Kidney glomerular epithelial cell (primary cell): ENCODE measurements around the gene TCL1B.
"Not testable (repeated sequence)": the region's sequence is repeated elsewhere in the genome, so short reads cannot be mapped to it uniquely, and the experiment has no call there.

Source experiments
- DNase-seq: peaks from one replicate; lab custom pipeline; 2025; lab: John Stamatoyannopoulos, UW

Gene TCL1B, protein sequence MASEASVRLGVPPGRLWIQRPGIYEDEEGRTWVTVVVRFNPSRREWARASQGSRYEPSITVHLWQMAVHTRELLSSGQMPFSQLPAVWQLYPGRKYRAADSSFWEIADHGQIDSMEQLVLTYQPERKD

DNA sequence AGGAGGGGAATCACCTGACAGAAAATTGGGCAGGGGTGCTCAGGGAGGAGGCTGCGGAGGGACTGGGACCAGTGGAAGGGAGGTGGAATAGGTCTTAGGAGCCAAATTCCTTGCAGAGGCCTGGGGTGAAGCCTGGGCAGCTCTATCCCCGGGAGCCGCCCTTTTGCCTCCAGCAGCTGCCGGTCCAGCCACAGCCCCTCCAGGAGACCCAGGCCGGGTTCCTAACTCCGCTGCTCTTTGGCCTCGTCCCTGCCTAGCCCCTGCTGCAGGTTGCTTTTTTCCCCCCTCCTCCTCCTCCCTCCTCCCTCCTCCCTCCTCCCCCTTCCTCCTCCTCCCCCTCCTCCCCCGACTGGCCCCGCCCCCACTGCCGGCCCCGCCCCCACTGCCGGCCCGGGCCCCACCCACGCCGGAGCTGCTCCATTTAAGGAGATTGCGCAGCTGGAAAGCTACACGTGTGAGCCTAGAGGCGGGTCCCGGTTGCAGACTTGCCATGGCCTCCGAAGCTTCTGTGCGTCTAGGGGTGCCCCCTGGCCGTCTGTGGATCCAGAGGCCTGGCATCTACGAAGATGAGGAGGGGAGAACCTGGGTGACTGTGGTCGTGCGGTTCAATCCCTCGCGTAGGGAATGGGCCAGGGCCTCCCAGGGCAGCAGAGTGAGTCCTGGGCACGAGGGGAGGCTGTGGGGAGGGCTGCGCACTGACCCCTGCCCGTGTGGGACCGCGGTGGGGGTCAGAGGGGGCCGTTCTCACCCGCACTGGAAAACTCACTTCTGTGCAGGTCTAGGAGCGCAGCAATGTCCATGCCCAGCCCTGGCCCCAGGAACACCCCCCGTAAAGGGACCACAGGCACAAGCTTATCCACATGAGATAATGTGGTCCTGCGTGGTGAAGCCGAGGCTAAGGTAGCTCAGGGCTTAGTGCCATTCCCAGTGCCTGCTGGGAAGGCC is at the start of gene TCL1B:
Gene TCL1B, plus strand, starts transcription at position 449 of the 945 bp plus-strand sequence. Its CDS starts 42 bp downstream, at position 491.
- DNase-seq = no peak

DNA sequence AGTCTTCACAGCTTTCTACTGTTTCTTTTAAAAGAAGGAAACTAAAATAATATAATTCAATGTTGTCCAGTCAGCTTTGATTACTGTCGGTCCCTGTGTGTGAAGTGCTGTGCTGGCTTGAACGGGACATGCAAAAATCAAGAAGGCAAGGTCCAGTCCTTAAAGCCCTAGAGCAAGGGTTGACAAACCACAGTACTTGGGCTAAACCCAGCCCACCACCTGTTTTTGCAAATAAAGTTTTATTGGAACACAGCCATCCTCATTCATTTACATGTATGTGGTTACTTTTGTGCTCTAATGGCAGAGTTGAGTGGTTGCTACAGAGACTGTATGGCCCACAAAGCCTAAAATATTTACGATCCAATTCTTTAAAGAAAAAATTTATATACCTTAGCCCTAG is 41.2 kb upstream of the TCL1B start:
- no peak for DNase-seq

DNA sequence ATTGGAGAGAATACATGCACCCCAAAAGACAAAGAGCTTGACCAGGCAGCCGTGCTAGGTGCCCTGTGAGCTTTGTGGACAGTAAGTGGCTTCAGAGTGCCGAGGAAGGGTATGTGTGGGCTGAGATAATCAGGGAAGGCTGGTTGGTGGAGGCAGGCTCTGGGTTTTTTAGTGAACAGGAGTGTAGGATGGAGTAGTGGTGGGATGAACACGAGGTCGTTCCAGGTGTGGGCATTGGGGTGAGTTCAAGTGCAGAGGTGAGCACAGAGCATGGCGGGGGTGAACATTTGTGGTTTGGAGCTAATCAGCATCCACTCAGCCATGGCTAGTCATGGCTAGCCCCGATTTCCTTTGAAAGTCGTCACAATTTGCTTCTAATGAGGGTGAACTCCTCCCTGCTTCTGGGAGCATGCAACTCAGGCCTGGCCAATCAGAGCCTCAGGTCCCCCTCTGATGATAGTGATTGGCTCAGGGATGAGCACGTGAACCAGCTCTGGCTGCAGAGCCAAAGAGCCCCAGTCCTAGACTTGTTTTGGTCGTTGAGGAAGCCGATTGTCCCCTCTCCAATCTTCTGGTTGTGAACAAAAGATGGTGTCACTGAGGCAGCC is 40.7 kb upstream of the TCL1B start:
- DNase-seq = no peak

DNA sequence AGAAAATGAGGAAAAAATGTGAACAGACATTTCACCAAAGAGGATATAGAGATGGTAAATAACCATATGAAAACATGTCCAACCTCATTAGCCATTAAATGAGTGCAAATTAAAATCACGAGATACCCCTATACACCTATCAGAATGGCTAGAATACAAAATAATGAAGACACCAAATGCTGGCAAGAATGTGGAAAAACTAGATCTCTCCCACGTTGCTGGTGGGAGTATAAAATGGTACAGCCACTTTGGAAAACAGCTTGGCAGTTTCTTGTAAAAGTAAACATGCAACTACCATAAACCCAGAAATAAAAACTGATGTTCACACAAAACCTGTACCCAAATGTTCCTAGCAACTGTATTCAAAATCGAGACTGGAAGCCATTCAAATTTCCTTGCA is 38.3 kb upstream of the TCL1B start:
- DNase-seq = no peak

DNA sequence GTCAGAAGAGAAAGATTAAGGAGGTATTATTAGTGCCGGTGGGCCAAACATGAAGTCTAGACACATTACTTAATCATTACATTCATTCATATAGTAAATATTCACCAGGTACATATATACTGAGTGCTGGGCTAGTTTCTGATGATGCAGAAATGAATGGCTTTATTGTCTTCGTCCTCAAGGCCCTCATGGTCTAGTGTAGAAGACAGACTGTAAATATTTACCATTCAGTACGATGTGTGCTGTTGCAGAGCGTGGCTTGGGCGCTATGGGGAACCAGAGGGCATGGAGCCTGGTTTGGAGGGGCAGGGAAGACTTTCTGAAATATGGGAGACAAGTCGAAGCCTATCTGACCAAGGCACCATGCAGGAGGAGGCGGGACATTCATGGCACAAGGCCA is 37.0 kb upstream of the TCL1B start:
- no peak for DNase-seq

DNA sequence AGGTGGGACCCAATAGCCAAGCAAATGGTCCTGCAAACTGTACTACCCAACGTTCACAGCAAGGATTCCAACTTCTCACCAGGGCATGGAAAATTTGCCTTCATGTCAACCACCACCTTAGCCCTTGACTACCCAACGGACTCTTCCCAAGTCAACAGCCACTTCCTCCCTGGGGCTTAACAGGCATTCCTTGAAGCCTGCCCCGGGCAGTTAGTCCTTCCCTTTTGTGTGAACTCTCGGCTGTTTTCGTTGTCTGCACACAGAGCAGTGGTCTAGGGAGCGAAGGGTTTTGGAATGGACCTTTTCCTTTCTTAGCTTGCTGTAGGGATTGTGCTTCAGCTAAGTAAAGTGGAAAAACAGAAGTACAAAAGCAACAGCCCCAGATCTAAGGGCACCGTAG is 35.2 kb upstream of the TCL1B start:
- no peak for DNase-seq

DNA sequence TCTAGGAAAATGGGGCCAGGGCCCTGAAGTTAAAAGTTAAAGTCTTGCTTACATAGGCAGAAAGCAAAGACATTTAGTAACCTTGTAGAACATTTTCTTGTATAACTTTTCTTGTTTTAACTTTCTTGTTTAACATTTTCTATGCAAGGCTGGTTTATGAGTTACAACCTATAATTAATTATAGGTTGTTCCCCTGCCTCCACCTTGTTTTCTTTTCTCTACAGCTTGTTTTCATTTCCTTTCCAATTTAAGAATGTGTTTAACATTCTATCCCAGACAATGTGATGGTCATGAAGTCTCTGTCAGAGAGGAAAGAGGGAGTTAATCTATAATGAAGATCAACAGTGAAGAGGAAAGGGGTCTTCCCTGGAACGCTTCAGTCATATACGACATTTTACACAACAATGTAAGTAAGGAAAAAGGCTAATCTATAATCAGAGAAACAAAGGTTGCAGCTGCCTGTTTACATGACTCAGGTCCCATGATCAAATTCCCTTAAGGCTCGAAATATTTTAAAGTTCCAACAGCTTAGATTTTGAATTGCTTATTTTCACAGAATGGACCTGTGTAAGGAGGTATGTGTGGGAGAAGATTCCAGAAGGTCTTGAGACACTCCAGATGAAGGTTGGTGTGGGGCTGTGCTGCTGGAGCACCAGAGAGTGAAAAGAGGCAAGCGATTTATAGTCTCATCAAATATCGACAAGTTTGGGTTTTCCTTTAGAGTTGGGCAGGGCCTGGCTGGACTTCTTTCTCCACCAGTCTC is 34.2 kb upstream of the TCL1B start:
- peak; percentile 38 for DNase-seq

DNA sequence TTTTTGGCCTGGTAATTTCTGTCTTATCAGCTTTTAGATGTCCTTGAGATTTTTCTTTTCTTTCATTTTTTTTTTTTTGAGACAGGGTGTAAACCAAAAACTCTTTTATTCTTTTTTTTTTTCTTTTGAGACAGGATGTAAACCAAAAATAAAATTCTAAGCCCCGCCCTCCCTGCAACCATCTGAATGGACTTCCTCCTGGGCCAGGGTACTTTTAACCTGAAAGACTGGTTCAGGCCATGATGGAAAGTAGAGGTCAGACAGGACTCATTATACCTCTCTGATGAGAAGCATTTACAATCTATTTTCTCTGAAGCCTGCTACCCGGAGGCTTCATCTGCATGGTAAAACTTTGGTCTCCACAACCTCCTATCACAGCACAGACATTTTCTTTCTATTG is 33.5 kb upstream of the TCL1B start:
- DNase-seq = no peak

DNA sequence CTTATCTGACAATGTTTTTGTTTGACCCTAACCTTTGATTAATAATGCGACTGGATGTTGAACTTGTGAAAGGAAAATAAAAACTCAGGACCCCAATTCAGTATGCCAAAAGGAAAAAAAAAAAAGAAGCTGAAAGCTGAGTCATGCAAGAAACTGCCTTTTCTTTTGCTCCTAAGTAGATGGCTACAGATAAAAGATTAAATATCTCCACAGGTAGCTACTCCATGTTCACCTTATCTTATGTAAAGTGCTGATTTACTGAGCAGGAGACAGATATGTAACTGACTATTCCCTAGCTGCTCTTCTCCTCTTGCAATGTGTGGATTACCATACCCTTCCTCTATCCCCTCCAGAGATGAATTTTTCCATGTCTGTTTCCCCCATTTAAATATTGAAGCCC is 30.8 kb upstream of the TCL1B start:
- DNase-seq = no peak

DNA sequence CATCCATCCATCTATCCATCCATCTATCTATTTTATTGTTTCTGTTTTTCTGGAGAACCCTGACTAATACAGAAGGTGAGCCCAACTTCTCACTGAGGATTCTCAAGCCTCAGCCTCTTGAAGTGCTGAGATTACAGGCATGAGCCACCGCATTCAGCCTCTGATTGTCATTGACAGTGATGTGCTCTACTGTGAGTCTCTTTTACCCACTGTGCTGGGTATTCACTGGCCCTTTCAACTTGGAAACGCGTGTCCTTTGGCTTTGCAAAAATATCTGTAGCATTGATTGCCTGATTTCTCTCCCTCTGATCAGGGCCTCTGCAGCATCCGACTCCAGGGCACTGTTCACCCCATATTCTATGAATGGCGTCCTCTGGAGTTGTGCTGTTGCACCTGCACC is 29.6 kb upstream of the TCL1B start:
- no peak for DNase-seq

DNA sequence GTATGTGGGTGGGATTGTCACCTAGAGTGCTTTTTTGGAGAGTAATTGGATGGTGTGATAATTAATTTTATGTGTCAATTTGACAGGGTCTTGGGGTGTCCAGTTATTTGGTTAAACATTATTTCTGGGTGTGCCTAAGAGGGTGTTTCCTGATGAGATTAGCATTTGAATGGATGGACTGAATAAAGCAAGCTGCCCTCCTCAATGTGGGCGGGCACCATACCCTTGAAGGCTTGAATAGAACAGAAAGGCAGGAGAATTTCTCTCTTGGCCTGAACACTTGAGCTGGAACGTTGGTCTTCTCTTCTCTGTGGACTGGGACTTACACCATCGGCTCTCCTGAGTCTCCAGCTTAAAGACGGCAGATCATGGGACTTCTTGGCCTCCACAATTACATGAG is 28.8 kb upstream of the TCL1B start:
- no peak for DNase-seq

DNA sequence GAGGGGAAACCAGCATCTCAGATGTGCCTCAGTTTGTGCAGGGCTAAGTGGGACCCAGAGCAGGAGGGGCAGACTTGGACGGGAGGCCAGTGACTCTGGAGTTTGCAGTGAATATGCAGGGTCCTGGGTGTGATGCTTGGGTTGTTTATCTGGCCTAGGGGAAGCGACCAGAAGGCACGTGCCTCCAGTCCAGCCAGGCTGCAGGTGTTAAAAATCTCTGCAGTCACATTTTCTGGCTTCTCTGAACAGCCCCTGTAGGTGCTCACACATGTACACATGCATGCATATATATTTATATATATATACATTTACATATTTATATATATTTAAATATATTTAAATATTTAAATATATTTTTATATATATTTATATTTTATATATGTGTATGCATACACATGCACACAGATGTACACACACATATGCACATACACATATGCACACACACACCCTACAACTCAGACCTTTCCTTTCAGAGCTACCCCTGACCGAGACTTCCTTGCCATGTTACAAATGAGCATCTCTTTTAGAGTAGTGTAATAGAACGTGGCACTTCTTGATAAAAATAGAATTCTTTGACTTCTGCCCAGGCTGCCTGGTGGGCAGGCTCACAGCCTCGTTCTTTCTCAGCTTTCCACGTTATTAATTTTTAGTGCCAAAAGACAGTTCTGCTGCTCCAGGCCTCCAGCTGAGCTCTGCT is 26.8 kb upstream of the TCL1B start:
- no peak for DNase-seq

DNA sequence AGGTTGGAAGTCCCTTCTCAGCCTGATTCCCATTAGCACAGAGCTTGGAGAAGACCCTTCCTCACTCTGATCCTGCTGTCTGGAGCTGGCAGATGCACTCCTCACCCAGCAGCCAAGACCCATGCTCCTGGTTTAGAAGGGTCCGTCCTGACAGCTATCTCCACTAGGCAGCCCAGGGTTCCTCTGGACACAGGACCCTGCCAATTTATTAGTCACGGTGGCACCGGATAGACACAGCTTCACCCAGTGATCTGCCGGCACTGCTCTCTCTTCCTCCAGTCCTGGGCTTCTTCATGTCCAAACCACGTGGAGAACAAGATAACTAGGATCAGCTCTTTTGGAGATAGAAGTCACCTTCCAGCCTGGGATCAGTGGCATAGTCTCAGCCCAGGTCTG is 26.2 kb upstream of the TCL1B start:
- no peak for DNase-seq

DNA sequence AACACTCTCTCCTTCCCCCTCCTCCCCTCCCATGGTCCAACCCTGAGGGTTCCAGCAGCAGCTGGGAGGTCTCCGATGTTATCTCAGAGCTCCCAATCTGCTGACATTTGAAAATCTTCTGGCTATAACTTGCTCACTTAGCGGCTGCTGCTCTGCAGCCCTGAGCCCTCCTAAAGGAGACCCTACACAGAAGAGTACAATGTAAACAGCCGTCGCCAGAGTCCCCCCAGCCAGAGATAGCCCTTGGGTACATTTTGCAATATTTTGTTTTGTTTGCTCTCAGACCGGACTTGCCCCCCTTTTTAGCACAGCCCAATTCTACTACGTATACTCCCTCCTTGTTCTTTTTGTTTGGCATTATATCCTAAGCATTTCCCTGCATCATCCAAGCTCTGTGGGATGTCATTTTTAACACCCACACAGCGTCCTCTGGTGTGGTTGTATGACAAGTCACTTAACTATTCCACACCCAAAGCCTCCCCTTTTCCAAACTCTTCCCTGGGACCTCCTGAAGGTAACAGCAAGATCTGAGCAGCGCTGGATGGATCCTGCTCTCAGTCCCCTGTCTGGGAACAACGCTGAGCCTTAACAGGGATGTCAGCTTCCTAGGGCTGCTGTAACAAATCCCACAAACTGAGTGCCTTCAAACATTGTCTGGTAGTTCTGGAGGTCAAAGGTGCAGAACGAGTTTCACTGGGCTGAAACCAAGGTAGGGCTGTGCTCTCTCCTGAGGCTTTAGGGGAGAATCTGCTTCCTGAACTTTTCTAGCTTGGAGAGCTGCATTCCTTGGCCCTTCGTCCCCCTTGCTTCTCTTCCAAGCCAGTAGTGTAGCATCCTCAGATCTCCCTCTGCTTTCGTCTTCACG is 25.3 kb upstream of the TCL1B start:
- DNase-seq = no peak

DNA sequence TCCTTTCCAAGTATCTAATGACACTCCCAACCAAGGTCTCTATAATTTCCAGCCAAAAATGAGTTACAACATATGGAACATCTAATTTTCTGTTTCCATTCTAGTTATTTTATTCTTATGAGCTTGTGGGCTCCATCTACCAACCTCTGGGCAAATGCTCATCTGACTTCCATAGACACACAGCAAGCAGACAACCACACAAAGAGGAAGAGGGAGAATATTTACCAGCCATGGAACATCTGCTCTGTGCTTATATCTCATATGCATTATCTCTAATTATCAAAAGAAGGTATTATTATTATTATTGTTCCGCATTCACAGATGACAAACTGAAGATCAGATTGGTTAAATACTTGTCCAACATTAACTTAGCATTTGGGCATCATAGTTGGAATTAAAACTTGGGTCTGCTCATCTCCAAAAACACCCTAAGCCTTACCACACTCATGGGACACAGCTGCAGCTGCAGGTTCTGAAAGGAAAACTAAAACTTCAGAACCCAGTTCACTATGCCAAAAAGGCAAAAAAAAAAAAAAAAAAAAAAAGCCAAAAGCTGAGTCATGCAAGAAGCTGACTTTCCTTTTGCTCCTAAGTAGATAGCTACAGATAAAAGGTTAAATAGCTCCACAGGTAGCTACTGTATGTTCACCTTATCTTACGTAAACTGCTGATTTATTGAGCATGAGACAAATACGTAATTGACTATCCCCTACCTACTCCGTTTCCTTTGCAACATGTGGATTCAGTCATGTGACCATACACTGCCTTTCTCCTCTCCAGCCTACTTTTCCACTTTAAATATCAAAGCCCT is 23.6 kb upstream of the TCL1B start:
- DNase-seq = no peak

DNA sequence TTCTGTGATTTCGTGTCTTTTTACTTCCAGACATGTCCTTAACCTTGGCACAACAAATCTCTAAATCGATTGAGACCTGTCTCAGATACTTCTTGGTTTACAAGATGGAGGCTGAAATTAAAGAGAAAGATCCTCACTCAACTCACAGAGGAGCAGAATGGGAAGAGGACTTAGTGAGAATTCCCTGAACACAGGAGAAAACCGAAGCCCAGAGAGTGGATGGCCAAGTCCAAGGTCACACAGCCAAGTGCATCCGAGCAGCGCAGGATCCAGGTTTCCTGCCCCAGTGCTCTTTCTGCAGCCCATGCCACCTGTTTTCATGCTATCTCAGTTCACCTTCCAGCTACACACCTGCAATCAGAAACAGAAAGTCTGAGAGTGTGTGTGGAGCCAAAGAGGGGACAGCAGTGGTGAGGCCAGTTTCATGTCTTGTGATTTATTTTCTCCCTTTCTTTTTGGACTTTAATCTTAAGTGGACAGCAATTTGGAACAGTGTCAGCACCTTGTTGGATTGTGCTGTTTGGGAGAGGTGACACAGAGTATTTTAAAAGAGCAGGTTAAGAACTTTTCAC is 22.9 kb upstream of the TCL1B start:
- no peak for DNase-seq

DNA sequence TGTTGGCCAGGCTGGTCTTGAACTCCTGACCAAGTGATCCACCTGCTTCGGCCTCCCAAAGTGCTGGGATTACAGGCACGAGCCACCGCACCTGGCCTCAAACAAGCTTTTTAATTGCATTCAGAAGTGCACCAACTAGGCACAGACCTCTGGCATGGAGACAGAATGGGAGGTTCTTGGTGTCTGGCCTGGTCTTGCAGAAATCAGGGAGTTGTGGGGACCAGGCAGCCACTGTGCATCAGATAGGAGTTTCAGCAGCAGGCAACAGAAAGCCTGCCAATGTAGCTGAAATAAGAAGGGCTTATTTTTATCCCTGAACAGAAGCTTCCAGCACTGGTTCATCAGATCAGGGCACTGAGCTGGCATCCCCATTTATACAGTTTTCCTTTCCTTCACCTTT is 22.2 kb upstream of the TCL1B start:
- no peak for DNase-seq

DNA sequence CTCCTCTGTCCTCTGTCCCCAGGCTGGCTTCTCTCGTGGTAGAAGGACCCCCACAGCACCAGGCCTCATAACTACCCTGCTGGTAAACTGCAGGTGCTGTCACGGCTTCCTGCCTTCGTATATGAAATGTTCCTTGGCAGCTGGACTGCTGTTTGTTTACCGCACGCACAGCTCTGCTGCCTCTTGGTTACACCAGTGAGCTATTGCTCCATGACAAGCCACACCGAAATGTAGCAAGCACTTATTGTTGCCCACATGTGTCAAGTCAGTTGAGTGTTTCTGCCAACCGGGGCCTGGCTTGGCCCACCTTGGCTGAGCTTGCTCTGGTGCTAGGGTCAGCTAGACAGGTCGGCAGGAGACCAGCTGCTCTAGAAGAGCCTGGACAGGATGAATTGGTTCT is 21.7 kb upstream of the TCL1B start:
- DNase-seq = no peak

DNA sequence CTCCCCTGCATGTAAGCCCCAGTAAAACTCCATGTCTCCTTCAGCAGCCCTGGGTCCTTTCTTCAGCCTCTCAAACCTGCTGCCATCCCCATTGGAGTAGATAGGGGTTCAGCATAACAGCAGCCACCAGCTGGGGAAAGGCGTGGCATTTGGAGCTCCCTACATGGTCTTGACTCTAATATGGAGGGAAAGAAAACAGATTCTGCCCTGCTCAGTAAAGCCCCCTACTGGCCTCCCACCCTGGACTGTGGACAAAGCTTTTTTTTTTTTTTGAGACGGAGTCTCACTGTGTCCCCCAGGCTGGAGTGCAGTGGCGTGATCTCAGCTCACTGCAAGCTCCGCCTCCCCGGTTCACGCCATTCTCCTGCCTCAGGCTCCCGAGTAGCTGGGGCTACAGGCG is 20.7 kb upstream of the TCL1B start:
- DNase-seq = not testable (repeated sequence)

DNA sequence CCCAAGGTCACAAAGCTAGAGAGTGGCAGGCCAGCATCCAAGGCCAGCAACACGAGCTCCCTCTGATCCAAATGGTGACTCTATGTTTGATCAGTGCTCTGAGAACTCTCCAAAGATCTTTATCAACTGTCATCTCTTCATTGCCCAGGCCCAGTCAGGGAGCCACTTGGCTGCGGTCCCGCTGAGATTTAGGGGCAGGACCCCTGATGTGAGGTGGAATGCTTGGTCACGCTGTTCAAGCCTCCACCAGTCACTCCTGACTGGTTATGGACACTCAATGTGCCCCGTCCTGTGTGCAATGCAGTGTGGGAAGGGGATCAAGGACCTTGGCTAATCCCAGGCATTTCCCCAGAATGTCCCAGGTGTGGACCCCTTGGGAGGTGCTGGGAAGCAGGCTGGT is 19.8 kb upstream of the TCL1B start:
- no peak for DNase-seq
